Neural cell (in vitro differentiated cells): ENCODE results near the gene CHCHD3. TPM values are rescaled to one million over a fixed set of nuclear protein-coding genes. Genes with fewer than 3 reads are reported as not detected.

ENCODE experiments used
- H2AFZ ChIP-seq: fragments of 200-600, 300-800 bp; sonication (generic), shearing (Covaris generic); 2 replicates; pipeline ENCODE4 v1.6.0; 2014; ENCODE audit warnings: low read depth, mild to moderate bottlenecking, antibody characterized with exemption, low read length, moderate library complexity
- H3F3A ChIP-seq: fragments of 200-600 bp; shearing (Covaris generic); 2 replicates; pipeline ENCODE4 v1.6.1; 2016; ENCODE audit warnings: mild to moderate bottlenecking, moderate library complexity, mixed read lengths, antibody characterized with exemption, low read length; ENCODE audit not compliant: insufficient read depth, poor library complexity, severe bottlenecking
- H3K27ac ChIP-seq: fragments of 200-600, 300-800 bp; sonication (generic), shearing (Covaris generic); 2 replicates; pipeline ENCODE4 v1.5.1; 2014; ENCODE audit warnings: mild to moderate bottlenecking, low read length, moderate library complexity
- H3K27me3 ChIP-seq: fragments of 300-800, 200-600 bp; sonication (generic), shearing (Covaris generic); 2 replicates; pipeline ENCODE4 v1.6.0; 2014; ENCODE audit warnings: mild to moderate bottlenecking, low read depth, low read length, moderate library complexity; ENCODE audit not compliant: insufficient read depth
- H3K36me3 ChIP-seq: fragments of 300-800, 200-600 bp; sonication (generic), shearing (Covaris generic); 2 replicates; pipeline ENCODE4 v1.5.1; 2014; ENCODE audit warnings: mild to moderate bottlenecking, antibody characterized with exemption, low read length, moderate library complexity; ENCODE audit not compliant: insufficient read depth
- H3K4me2 ChIP-seq: fragments of 300-800, 200-600 bp; sonication (generic), shearing (Covaris generic); 2 replicates; pipeline ENCODE4 v1.6.0; 2014; ENCODE audit warnings: mild to moderate bottlenecking, low read length
- H3K4me3 ChIP-seq: fragments of 300-800, 200-600 bp; sonication (generic), shearing (Covaris generic); 2 replicates; pipeline ENCODE4 v1.5.1; 2014; ENCODE audit warnings: mild to moderate bottlenecking, low read length, moderate library complexity
- H3K79me2 ChIP-seq: fragments of 200-600 bp; shearing (Covaris generic); replicated peaks from 2 replicates; pipeline ENCODE4 v1.6.0; 2014; ENCODE audit warnings: mild to moderate bottlenecking, low read length, moderate library complexity; ENCODE audit not compliant: insufficient read depth
- H3K9ac ChIP-seq: fragments of 300-800, 200-600 bp; sonication (generic), shearing (Covaris generic); 2 replicates; pipeline ENCODE4 v1.6.1; 2016; ENCODE audit warnings: mild to moderate bottlenecking, low read length, mixed read lengths
- H3K9me2 ChIP-seq: fragments of 200-600 bp; shearing (Covaris generic); 2 replicates; pipeline ENCODE4 v1.6.1; 2016; ENCODE audit warnings: mild to moderate bottlenecking, low read length, mixed read lengths; ENCODE audit not compliant: insufficient read depth
- H3K9me3 ChIP-seq: fragments of 200-600, 300-800 bp; sonication (generic), shearing (Covaris generic); 2 replicates; pipeline ENCODE4 v1.6.1; 2016; ENCODE audit warnings: mild to moderate bottlenecking, mixed run types, low read length, moderate library complexity, mixed read lengths
- H4K20me1 ChIP-seq: fragments of 200-600 bp; shearing (Covaris generic); 2 replicates; pipeline ENCODE4 v1.6.1; 2016; ENCODE audit warnings: mild to moderate bottlenecking, mixed run types; ENCODE audit not compliant: insufficient read depth
- EP300 ChIP-seq: fragments of 450-650 bp; conservative IDR thresholded peaks from 2 replicates; pipeline ENCODE4 v1.6.1; 2014; ENCODE audit warnings: antibody characterized with exemption, mild to moderate bottlenecking, moderate library complexity; ENCODE audit not compliant: poor library complexity, severe bottlenecking
- EZH2 ChIP-seq: fragments of 200-600, 300-800 bp; shearing (Covaris generic), sonication (generic); IDR thresholded peaks from 2 replicates; pipeline ENCODE4 v1.6.1; 2014; ENCODE audit warnings: antibody characterized with exemption, low read length, borderline replicate concordance, mild to moderate bottlenecking; ENCODE audit not compliant: insufficient read depth, poor library complexity, severe bottlenecking
- MXI1 ChIP-seq: fragments of 450-650 bp; conservative IDR thresholded peaks from 2 replicates; pipeline ENCODE4 v1.6.1; 2014; ENCODE audit warnings: antibody characterized with exemption, mild to moderate bottlenecking; ENCODE audit not compliant: poor library complexity, severe bottlenecking
- POLR2AphosphoS5 ChIP-seq: IDR thresholded peaks from 2 replicates; pipeline ENCODE4 v1.6.1; 2012
- RAD21 ChIP-seq: fragments of 450-650 bp; conservative IDR thresholded peaks from 2 replicates; pipeline ENCODE4 v1.6.1; 2014; ENCODE audit warnings: antibody characterized with exemption, mild to moderate bottlenecking, moderate library complexity
- SMC3 ChIP-seq: fragments of 450-650 bp; conservative IDR thresholded peaks from 2 replicates; pipeline ENCODE4 v1.6.1; 2014; ENCODE audit warnings: antibody characterized with exemption, mild to moderate bottlenecking, moderate library complexity; ENCODE audit not compliant: poor library complexity
- TAF1 ChIP-seq: IDR thresholded peaks from 2 replicates; pipeline ENCODE4 v1.6.1; 2012; ENCODE audit warnings: low read depth
- polyA plus RNA-seq: library from polyadenylated mRNA; depleted of rRNA; stranded (reverse); fragments of >200 nt; gene quantifications from 2 replicates; pipeline ENCODE4 v1.2.3, GENCODE V29; 2014
- TF ChIP-seq, protein P1 (sequence below): fragments of 450-650 bp; IDR thresholded peaks from 2 replicates; pipeline ENCODE4 v1.5.1; 2014; ENCODE audit warnings: antibody characterized with exemption, mild to moderate bottlenecking, moderate library complexity; ENCODE audit not compliant: poor library complexity, severe bottlenecking
- TF ChIP-seq, protein P2 (sequence below): IDR thresholded peaks from 2 replicates; pipeline ENCODE4 v1.6.1; 2012; ENCODE audit warnings: borderline replicate concordance

Gene CHCHD3
- polyA plus RNA-seq, 1 donor from 2014 or later = 89.9 TPM

DNA sequence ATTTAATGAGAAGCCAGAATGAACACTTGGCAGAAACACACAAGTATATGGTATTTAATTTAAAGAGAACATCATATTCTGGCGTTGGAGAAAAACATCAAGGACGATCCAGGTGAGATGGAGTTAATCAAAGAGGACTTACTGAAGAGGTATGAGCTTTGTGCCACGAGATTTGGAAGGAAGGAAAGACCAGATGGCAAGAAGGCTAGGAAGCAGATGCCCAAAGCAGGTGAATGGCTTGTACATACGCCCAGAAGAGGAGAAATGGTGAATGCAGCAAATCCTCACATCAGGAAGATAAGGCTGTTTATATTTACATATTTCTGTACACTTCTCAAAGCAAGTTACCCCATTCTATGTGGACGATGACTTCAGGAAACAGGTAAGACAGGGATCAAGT is 341.7 kb downstream of the CHCHD3 start:
- Histone ChIP-seq H2AFZ (no peak overlapping the region), H3K4me2 (no peak overlapping the region), H3K4me3 (no peak overlapping the region), H4K20me1 (no peaks in the 10 kb centered on the region), H3K27me3 (no peaks in the 10 kb centered on the region), H3F3A (no peaks in the 10 kb centered on the region), H3K79me2 (no peaks in the 10 kb centered on the region), H3K36me3 (no peaks in the 10 kb centered on the region), H3K27ac (no peak overlapping the region), H3K9me3 (no peaks in the 10 kb centered on the region), H3K9me2 (no peaks in the 10 kb centered on the region), H3K9ac (no peak overlapping the region)
- TF ChIP-seq MXI1 (no peak), POLR2AphosphoS5 (no peak), EZH2 (no peak), SMC3 (no peak), RAD21 (no peak), EP300 (no peak), TAF1 (no peak)
- TF ChIP-seq, protein P1, sequence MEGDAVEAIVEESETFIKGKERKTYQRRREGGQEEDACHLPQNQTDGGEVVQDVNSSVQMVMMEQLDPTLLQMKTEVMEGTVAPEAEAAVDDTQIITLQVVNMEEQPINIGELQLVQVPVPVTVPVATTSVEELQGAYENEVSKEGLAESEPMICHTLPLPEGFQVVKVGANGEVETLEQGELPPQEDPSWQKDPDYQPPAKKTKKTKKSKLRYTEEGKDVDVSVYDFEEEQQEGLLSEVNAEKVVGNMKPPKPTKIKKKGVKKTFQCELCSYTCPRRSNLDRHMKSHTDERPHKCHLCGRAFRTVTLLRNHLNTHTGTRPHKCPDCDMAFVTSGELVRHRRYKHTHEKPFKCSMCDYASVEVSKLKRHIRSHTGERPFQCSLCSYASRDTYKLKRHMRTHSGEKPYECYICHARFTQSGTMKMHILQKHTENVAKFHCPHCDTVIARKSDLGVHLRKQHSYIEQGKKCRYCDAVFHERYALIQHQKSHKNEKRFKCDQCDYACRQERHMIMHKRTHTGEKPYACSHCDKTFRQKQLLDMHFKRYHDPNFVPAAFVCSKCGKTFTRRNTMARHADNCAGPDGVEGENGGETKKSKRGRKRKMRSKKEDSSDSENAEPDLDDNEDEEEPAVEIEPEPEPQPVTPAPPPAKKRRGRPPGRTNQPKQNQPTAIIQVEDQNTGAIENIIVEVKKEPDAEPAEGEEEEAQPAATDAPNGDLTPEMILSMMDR = no peak
- TF ChIP-seq, protein P2, sequence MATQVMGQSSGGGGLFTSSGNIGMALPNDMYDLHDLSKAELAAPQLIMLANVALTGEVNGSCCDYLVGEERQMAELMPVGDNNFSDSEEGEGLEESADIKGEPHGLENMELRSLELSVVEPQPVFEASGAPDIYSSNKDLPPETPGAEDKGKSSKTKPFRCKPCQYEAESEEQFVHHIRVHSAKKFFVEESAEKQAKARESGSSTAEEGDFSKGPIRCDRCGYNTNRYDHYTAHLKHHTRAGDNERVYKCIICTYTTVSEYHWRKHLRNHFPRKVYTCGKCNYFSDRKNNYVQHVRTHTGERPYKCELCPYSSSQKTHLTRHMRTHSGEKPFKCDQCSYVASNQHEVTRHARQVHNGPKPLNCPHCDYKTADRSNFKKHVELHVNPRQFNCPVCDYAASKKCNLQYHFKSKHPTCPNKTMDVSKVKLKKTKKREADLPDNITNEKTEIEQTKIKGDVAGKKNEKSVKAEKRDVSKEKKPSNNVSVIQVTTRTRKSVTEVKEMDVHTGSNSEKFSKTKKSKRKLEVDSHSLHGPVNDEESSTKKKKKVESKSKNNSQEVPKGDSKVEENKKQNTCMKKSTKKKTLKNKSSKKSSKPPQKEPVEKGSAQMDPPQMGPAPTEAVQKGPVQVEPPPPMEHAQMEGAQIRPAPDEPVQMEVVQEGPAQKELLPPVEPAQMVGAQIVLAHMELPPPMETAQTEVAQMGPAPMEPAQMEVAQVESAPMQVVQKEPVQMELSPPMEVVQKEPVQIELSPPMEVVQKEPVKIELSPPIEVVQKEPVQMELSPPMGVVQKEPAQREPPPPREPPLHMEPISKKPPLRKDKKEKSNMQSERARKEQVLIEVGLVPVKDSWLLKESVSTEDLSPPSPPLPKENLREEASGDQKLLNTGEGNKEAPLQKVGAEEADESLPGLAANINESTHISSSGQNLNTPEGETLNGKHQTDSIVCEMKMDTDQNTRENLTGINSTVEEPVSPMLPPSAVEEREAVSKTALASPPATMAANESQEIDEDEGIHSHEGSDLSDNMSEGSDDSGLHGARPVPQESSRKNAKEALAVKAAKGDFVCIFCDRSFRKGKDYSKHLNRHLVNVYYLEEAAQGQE = no peak

DNA sequence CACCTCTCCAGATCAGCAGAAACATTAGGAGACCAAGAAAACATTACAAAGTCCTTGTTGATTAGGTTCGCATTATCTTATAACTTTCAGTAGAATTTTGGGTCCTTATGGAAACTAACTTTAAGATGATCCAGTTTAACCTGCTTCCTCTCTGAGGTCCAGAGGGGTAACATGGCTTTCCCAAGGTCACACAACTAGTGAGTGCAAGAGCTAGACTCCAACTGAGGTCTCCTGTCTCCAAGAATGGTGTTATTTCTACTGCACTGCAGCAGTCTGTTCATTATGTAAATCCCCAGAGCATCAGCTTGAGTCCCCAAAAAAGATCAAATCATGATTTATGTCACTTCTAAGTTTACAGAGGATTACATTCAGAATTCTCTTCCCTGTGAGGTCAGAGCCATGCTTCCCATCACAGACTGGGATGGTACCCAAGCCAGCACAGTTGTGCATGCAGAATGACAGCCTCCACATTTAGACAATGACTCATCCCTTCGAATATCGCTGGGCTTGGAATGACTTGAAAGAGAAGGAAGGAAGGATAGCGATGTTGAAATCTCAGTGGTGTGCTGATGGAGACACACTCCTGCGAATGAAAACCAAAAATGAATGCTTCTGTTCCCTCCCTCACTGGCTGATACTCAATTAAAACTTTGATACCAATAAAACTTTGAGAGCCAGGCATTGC is 342.5 kb downstream of the CHCHD3 start:
- Histone ChIP-seq H3K9ac (no peak overlapping the region), H3K27me3 (no peaks in the 10 kb centered on the region), H3K27ac (no peak overlapping the region), H3K79me2 (no peaks in the 10 kb centered on the region), H3K9me2 (no peaks in the 10 kb centered on the region), H3K4me2 (no peak overlapping the region), H2AFZ (no peak overlapping the region), H4K20me1 (no peaks in the 10 kb centered on the region), H3K9me3 (no peaks in the 10 kb centered on the region), H3K36me3 (no peaks in the 10 kb centered on the region), H3F3A (no peaks in the 10 kb centered on the region), H3K4me3 (no peak overlapping the region)
- TF ChIP-seq, protein P1 = no peak
- no peak for TF ChIP-seq SMC3
- no peak for TF ChIP-seq MXI1
- TF ChIP-seq EP300 = no peak
- no peak for TF ChIP-seq POLR2AphosphoS5
- TF ChIP-seq, protein P2 = no peak
- no peak for TF ChIP-seq EZH2
- no peak for TF ChIP-seq RAD21
- TF ChIP-seq TAF1 = no peak
